K562 (cell line): Measurements from ENCODE around the gene HELZ2. TPM values are rescaled to one million over a fixed set of nuclear protein-coding genes. Genes with fewer than 3 reads are reported as not detected.

Source experiments
- ATAC-seq: fragments of 200-7000 bp; cut with Tn5 transposase; 3 replicates; pipeline ENCODE4 v1.9.1; 2020; ENCODE audit warnings: moderate library complexity
- BruUV-seq: library from RNA; stranded (reverse); fragments of 400-500 nt; replicated peaks from 2 replicates; lab custom pipeline; 2021; lab: Mats Ljungman, UMichigan
- CTCF ChIA-PET: fragments of 300-600 bp; formaldehyde crosslinking; extraction: SDS; loops from one replicate; lab custom pipeline; 2021; ENCODE audit warnings: low intra/inter-chr PET ratio; lab: Yijun Ruan, JAX
- POLR2A ChIA-PET: fragments of 300-600, 350-650 bp; sonication (Branson Sonifier 250); formaldehyde crosslinking; extraction: SDS; loops from one replicate; lab custom pipeline; 2021; ENCODE audit warnings: antibody characterized with exemption, inconsistent platforms; lab: Yijun Ruan, JAX
- DNase-seq, 4 experiments: peaks; one replicate each; pipeline versions ENCODE4 v3.0.0 to v3.0.0-alpha.2; 2011 to 2018; ENCODE audit warnings: low spot score in 3 of 4, mixed read lengths in 3 of 4; ENCODE audit errors: extremely low read depth in 1 of 4
- FAIRE-seq: peaks from 2 replicates; lab custom pipeline; 2011; peaks lifted over from hg19 to GRCh38; lab: Jason Lieb, UNC
- H2AFZ ChIP-seq: 2 replicates; pipeline ENCODE4 v1.6.0; 2011; ENCODE audit warnings: low read depth, low read length, control low read depth, inconsistent platforms
- H3K27ac ChIP-seq: fragments of 200-600 bp; 3 replicates; pipeline ENCODE4 v1.8.0; 2011; ENCODE audit warnings: low read depth, mild to moderate bottlenecking, control low read depth, inconsistent platforms, low read length, moderate library complexity, mixed read lengths; ENCODE audit errors: extremely low read depth
- H3K27me3 ChIP-seq, 2 experiments: fragments of 300-600 bp in 1 of 2; 2 replicates in 1 of 2; 3 replicates in 1 of 2; pipeline versions ENCODE4 v1.6.0 to v1.8.0; 2011; ENCODE audit warnings: inconsistent platforms in 2 of 2, low read length in 2 of 2, mild to moderate bottlenecking in 1 of 2, mixed read lengths in 1 of 2, moderate library complexity in 1 of 2; ENCODE audit not compliant: control insufficient read depth in 2 of 2, insufficient read depth in 2 of 2
- H3K36me3 ChIP-seq: fragments of 300-600 bp; 3 replicates; pipeline ENCODE4 v1.8.0; 2011; ENCODE audit warnings: mild to moderate bottlenecking, low read length, inconsistent platforms; ENCODE audit not compliant: control insufficient read depth, insufficient read depth
- H3K4me1 ChIP-seq, 2 experiments: fragments of 200-600 bp in 1 of 2; replicated peaks in 1 of 2; 2 replicates in 1 of 2; 3 replicates in 1 of 2; pipeline versions ENCODE4 v1.5.1 to v1.8.0; 2011; ENCODE audit warnings: inconsistent platforms in 2 of 2, low read length in 2 of 2, mild to moderate bottlenecking in 1 of 2, mixed read lengths in 1 of 2, moderate library complexity in 1 of 2; ENCODE audit not compliant: control insufficient read depth in 2 of 2, insufficient read depth in 2 of 2
- H3K4me2 ChIP-seq: 2 replicates; pipeline ENCODE4 v1.6.1; 2011; ENCODE audit warnings: low read length, control low read depth, inconsistent platforms, mixed read lengths; ENCODE audit not compliant: insufficient read depth
- H3K4me3 ChIP-seq: fragments of 200-600 bp; sonication (generic), shearing (Covaris generic); 2 replicates; pipeline ENCODE4 v1.5.1; 2016; ENCODE audit warnings: control low read depth, inconsistent platforms
- H3K79me2 ChIP-seq: fragments of 200-600 bp; 3 replicates; pipeline ENCODE4 v1.8.0; 2011; ENCODE audit warnings: low read length, inconsistent platforms; ENCODE audit not compliant: control insufficient read depth, insufficient read depth
- H3K9ac ChIP-seq, 2 experiments: 2 replicates each; pipeline versions ENCODE4 v1.6.0 to v1.6.1; 2011; ENCODE audit warnings: low read depth in 2 of 2, low read length in 2 of 2, control low read depth in 1 of 2, inconsistent platforms in 1 of 2, mild to moderate bottlenecking in 1 of 2, mixed read lengths in 1 of 2; ENCODE audit not compliant: insufficient read depth in 1 of 2
- H3K9me1 ChIP-seq: one replicate; pipeline ENCODE4 v1.6.0; 2011; ENCODE audit warnings: inconsistent platforms, mild to moderate bottlenecking, low read length, moderate library complexity; ENCODE audit not compliant: control insufficient read depth, insufficient read depth
- H3K9me3 ChIP-seq: replicated peaks from 2 replicates; pipeline ENCODE4 v1.5.1; 2011; ENCODE audit warnings: low read depth, low read length, inconsistent platforms; ENCODE audit not compliant: control insufficient read depth, insufficient read depth
- H4K20me1 ChIP-seq: replicated peaks from 2 replicates; pipeline ENCODE4 v1.6.1; 2011; ENCODE audit warnings: low read length, inconsistent platforms, mixed read lengths; ENCODE audit not compliant: control insufficient read depth, insufficient read depth
- DIDO1 ChIP-seq: fragments of 450-650 bp; IDR thresholded peaks from 2 replicates; pipeline ENCODE4 v1.6.1; 2016; ENCODE audit warnings: low read depth, missing biosample characterization, missing genetic modification characterization
- SP1 ChIP-seq: sonication (generic); formaldehyde crosslinking; IDR thresholded peaks from 2 replicates; pipeline ENCODE4 v1.8.1; 2022; ENCODE audit warnings: mild to moderate bottlenecking, missing genetic modification reagents
- ZNF175 ChIP-seq: fragments of 200-800 bp; sonication (Bioruptor generic); IDR thresholded peaks from 2 replicates; pipeline ENCODE4 v1.6.1; 2016; ENCODE audit warnings: low read depth, mild to moderate bottlenecking, missing genetic modification characterization, missing compliant biosample characterization
- WGBS: fragments of 100-300 bp; shearing (Covaris generic); methylation state at CpG from one replicate; pipeline ENCODE4 v1.1.6; 2016; ENCODE audit warnings: low coverage, mixed read lengths; ENCODE audit not compliant: insufficient coverage; ENCODE audit errors: missing lambda C conversion rate; 5-methylcytosine and 5-hydroxymethylcytosine counted together
- in situ Hi-C: fragments of 300-500 bp; cut with MboI; formaldehyde crosslinking; loops from 4 replicates; pipeline ENCODE4 v1.15.0; 2018; ENCODE audit warnings: inconsistent platforms, mixed read lengths
- intact Hi-C: fragments of 100-400 bp; cut with micrococcal nuclease; formaldehyde crosslinking; loops from 2 replicates; pipeline ENCODE4 v1.14.2; 2022
- polyA plus RNA-seq, 8 experiments: library from polyadenylated mRNA; depleted of rRNA in 4 of 8; stranded (reverse) in 5 of 8; unstranded in 3 of 8; fragments of >200 nt; fragmentation: Nextera tagmentation in 2 of 8; fragmentation: Illumina TruSeq in 1 of 8; extraction: Ambion mirVana in 2 of 8; extraction: Trizol in 1 of 8; gene quantifications; 2 replicates each; pipeline versions ENCODE4 v1.2.1 to v1.2.3, GENCODE V29; 2011 to 2014; ENCODE audit warnings: inconsistent platforms in 1 of 8, missing spikeins in 1 of 8
- total RNA-seq, 7 experiments: library from RNA; depleted of rRNA in 6 of 7; stranded (reverse); fragments of >200 nt in 6 of 7; fragmentation: Illumina TruSeq in 2 of 7; extraction: Trizol in 2 of 7; gene quantifications; 2 replicates each; pipeline versions ENCODE4 v1.2.1 to v1.2.3, GENCODE V29; 2011 to 2021; ENCODE audit warnings: low replicate concordance in 1 of 7
- TF ChIP-seq, protein P1 (sequence below): fragments of 250-450 bp; sonication (Bioruptor Pico); IDR thresholded peaks from 2 replicates; pipeline ENCODE4 v1.5.0; 2022; ENCODE audit warnings: mild to moderate bottlenecking

HELZ2 gene
- total and polyA plus RNA-seq, 9 of the 15 experiments (the other 6 are each of a cell fraction or from before 2014, with no cell fraction given) = 0.03 to 7.8 (median 2.9) TPM; not detected in 1

GRCh38 chr20:63591147-63591533 lies 17.1 kb upstream of the HELZ2 start:
- DNase-seq (no peak), FAIRE-seq (no peak), ATAC-seq (no peak)
- ChIA-PET POLR2A (interaction anchor here (1.1 kb wide), 1 partner anchor 8 kb away, joined by 3 read pairs; no protein-coding TSS in a partner anchor), CTCF (no interaction called here)
- Histone ChIP-seq H3K27me3 (peaks cover 0 to 2% of the 10 kb centered on the region in 2 experiments; a peak in 1 of 5 replicates), H3K4me2 (no peak overlapping the region), H4K20me1 (no peaks in the 10 kb centered on the region), H3K9ac (no peak overlapping the region), H3K27ac (no peak overlapping the region), H2AFZ (no peak overlapping the region), H3K9me1 (peaks cover 2% of the 10 kb centered on the region), H3K79me2 (no peaks in the 10 kb centered on the region), H3K36me3 (peaks cover 42% of the 10 kb centered on the region; the same call in 2 of the 3 replicates), H3K4me1 (peaks cover 0 to 28% of the 10 kb centered on the region in 2 experiments; a peak in 2 of 5 replicates), H3K4me3 (no peak overlapping the region), H3K9me3 (no peaks in the 10 kb centered on the region)
- TF ChIP-seq, protein P1, sequence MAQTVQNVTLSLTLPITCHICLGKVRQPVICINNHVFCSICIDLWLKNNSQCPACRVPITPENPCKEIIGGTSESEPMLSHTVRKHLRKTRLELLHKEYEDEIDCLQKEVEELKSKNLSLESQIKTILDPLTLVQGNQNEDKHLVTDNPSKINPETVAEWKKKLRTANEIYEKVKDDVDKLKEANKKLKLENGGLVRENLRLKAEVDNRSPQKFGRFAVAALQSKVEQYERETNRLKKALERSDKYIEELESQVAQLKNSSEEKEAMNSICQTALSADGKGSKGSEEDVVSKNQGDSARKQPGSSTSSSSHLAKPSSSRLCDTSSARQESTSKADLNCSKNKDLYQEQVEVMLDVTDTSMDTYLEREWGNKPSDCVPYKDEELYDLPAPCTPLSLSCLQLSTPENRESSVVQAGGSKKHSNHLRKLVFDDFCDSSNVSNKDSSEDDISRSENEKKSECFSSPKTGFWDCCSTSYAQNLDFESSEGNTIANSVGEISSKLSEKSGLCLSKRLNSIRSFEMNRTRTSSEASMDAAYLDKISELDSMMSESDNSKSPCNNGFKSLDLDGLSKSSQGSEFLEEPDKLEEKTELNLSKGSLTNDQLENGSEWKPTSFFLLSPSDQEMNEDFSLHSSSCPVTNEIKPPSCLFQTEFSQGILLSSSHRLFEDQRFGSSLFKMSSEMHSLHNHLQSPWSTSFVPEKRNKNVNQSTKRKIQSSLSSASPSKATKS (CRISPR knock-in tag) = no peak
- TF ChIP-seq DIDO1 (tag) = no peak
- no peak for TF ChIP-seq SP1 (CRISPR knock-in tag)
- no peak for TF ChIP-seq ZNF175 (CRISPR knock-in tag)
- in situ Hi-C loops = no loop called here
- intact Hi-C loops = no loop called here
- 77% methylated on average over 4 of the region's 4 CpGs for WGBS
- no TSS peak for BruUV-seq
